CD4-positive, alpha-beta T cell (primary cell): ENCODE results near the gene NR3C1. TPM values are rescaled to one million over a fixed set of nuclear protein-coding genes. Genes with fewer than 3 reads are reported as not detected.

Experiments used
- ATAC-seq: fragments of 200-7000 bp; cut with Tn5 transposase; one replicate; pipeline ENCODE4 v1.10.0; 2022; ENCODE audit warnings: mild to moderate bottlenecking; ENCODE audit not compliant: poor library complexity
- CTCF ChIA-PET: fragments of 350-600 bp; sonication (Branson Sonifier 250); formaldehyde crosslinking; loops from one replicate; lab custom pipeline; 2021; ENCODE audit warnings: antibody characterized with exemption, inconsistent platforms; lab: Charles Lee
- POLR2A ChIA-PET: fragments of 350-600 bp; sonication (Branson Sonifier 250); formaldehyde crosslinking; loops from one replicate; lab custom pipeline; 2021; ENCODE audit warnings: antibody characterized with exemption, inconsistent platforms; lab: Charles Lee
- DNase-seq, 14 experiments: peaks; one replicate each; pipeline ENCODE4 v3.0.0-alpha.2; 2013 to 2020; ENCODE audit warnings: mixed read lengths in 2 of 14
- H3K27ac ChIP-seq, 2 donors: one replicate each; pipeline versions ENCODE4 v1.5.1 to v1.7.0; 2013; ENCODE audit warnings: low read length in 2 of 2, low read depth in 1 of 2, mild to moderate bottlenecking in 1 of 2
- H3K27me3 ChIP-seq, 2 experiments: 1 replicate in 1 of 2; 2 replicates in 1 of 2; pipeline versions ENCODE4 v1.6.1 to v1.7.0; 2013; ENCODE audit warnings: low read length in 2 of 2, control low read depth in 1 of 2, mild to moderate bottlenecking in 1 of 2, moderate library complexity in 1 of 2; ENCODE audit not compliant: insufficient read depth in 2 of 2, control insufficient read depth in 1 of 2
- H3K36me3 ChIP-seq: one replicate; pipeline ENCODE4 v1.6.1; 2013; ENCODE audit warnings: low read length, control low read depth; ENCODE audit not compliant: insufficient read depth
- H3K4me1 ChIP-seq: one replicate; pipeline ENCODE4 v1.6.1; 2013; ENCODE audit warnings: low read length, control low read depth; ENCODE audit not compliant: insufficient read depth
- H3K4me3 ChIP-seq: one replicate; pipeline ENCODE4 v1.5.1; 2013; ENCODE audit warnings: mild to moderate bottlenecking, low read length, moderate library complexity
- H3K9me3 ChIP-seq, 2 experiments: 1 replicate in 1 of 2; 2 replicates in 1 of 2; pipeline versions ENCODE4 v1.6.1 to v1.7.0; 2013; ENCODE audit warnings: low read length in 2 of 2, mild to moderate bottlenecking in 2 of 2, control low read depth in 1 of 2, moderate library complexity in 1 of 2; ENCODE audit not compliant: control insufficient read depth in 1 of 2, insufficient read depth in 1 of 2
- H3K27ac Mint-ChIP-seq: one replicate; pipeline ENCODE4 v1.8.0; 2020; ENCODE audit warnings: mixed read lengths
- H3K27me3 Mint-ChIP-seq: one replicate; pipeline ENCODE4 v1.8.0; 2021; ENCODE audit warnings: mixed read lengths
- H3K36me3 Mint-ChIP-seq: one replicate; pipeline ENCODE4 v1.8.0; 2021; ENCODE audit warnings: low read depth, mixed read lengths
- H3K4me1 Mint-ChIP-seq: one replicate; pipeline ENCODE4 v1.8.0; 2021; ENCODE audit warnings: low read depth, mixed read lengths
- H3K4me3 Mint-ChIP-seq: one replicate; pipeline ENCODE4 v1.8.0; 2020; ENCODE audit warnings: mild to moderate bottlenecking, mixed read lengths
- H3K9me3 Mint-ChIP-seq: one replicate; pipeline ENCODE4 v1.8.0; 2020; ENCODE audit warnings: mixed read lengths
- CTCF ChIP-seq: fragments of 200-600 bp; IDR thresholded peaks from one replicate; pipeline ENCODE4 v1.8.0; 2022; ENCODE audit warnings: antibody characterized with exemption, mild to moderate bottlenecking
- intact Hi-C, 2 experiments: fragments of 100-400 bp; cut with DNase I in 1 of 2; cut with micrococcal nuclease in 1 of 2; formaldehyde crosslinking; loops; one replicate each; pipeline versions ENCODE4 v1.15.1 to v1.9.0; 2023 to 2025; cut with DNase I, micrococcal nuclease
- total RNA-seq, 174 experiments: library from RNA in 2 of 174; stranded (reverse) in 2 of 174; gene quantifications; one replicate each; pipeline ENCODE4 v1.2.3 and lab custom pipeline; 2021 to 2026

NR3C1 gene
- total RNA-seq, 2 experiments from 2014 or later: 168 to 191 TPM

GRCh38 chr5:143374496-143375217 is 28.8 kb downstream of the NR3C1 start:
- Histone ChIP-seq H3K27me3 (no peaks in the 10 kb centered on the region), H3K9me3 (no peaks in the 10 kb centered on the region), H3K36me3 (peaks cover 4% of the 10 kb centered on the region), H3K4me1 (peaks cover 8% of the 10 kb centered on the region), H3K4me3 (no peak overlapping the region), H3K27ac (no peak overlapping the region)
- Mint-ChIP-seq H3K27me3 (no peaks in the 10 kb centered on the region), H3K27ac (no peak overlapping the region), H3K4me3 (no peak overlapping the region), H3K9me3 (no peaks in the 10 kb centered on the region), H3K4me1 (peaks cover 93% of the 10 kb centered on the region), H3K36me3 (peaks cover 36% of the 10 kb centered on the region)
- peak; percentile 7 for ATAC-seq
- intact Hi-C loops: loop anchor here in 1 of 2 experiments (5.0 kb wide), 1 partner anchor 37 kb away; no protein-coding TSS in a partner anchor
- no peak for DNase-seq
- POLR2A ChIA-PET: no interaction called here
- no peak for TF ChIP-seq CTCF
- CTCF ChIA-PET: no interaction called here

DNA sequence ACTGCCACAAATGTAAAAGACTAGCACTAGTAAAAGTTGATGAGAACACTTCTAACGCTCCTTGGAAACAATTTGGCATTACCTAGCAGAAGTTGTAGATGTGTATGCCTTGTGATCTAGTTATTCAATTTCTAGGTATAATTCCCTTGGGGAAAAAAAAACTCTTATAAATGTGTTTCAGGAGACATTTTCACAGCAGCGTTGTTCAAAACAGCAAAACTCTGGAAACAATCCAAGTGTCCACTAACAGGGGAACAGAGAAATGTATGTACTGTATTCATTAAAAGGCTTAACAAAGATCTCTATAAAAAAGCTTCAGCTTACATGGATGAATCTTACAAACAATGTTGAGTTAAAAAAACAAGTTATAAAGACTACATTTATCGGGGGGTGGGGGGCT is 30.4 kb downstream of the NR3C1 start:
- intact Hi-C loops: no loop called here
- no peaks in the 10 kb centered on the region for H3K27me3 ChIP-seq
- H3K27me3 Mint-ChIP-seq: no peaks in the 10 kb centered on the region
- peaks cover 51% of the 10 kb centered on the region for H3K36me3 Mint-ChIP-seq
- peaks cover 9% of the 10 kb centered on the region for H3K36me3 ChIP-seq
- CTCF ChIA-PET: no interaction called here
- no peak for DNase-seq
- H3K4me1 Mint-ChIP-seq: peaks cover 92% of the 10 kb centered on the region
- no peaks in the 10 kb centered on the region for H3K9me3 Mint-ChIP-seq
- H3K27ac ChIP-seq: no peak overlapping the region
- no peak for ATAC-seq
- POLR2A ChIA-PET: no interaction called here
- no peak overlapping the region for H3K4me3 ChIP-seq
- no peaks in the 10 kb centered on the region for H3K9me3 ChIP-seq
- TF ChIP-seq CTCF: no peak
- H3K4me1 ChIP-seq: peaks cover 6% of the 10 kb centered on the region
- no peak overlapping the region for H3K4me3 Mint-ChIP-seq
- no peak overlapping the region for H3K27ac Mint-ChIP-seq

DNA sequence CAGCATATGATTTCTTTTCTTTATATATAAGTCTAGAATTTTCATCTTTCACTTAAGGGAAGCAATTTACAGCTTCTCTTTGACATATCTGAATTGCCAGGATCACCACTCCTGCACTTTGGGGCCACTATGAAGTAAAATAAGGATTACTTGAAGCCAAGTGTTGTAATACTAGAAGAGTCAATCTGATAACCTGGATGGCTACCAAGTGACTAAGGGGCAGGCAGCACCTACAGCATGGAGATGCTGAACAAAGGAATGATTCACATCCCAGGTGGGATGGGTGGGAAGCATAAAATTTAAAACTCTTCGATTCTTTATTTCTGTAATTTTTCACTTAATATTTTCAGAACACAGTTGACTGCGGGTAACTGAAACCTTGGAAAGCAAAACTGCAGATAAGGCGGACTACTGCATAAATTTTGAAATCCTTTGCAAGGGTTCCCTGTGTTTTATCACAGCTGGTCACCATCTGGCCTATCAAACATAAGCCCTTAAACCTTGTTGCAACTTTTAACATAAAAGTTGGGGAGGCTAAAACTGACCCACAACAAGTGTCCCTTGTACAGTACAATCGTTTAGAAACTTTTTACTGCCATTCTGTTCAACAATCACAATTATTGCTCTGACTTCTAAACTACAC is 31.2 kb downstream of the NR3C1 start:
- Histone ChIP-seq H3K27me3 (no peaks in the 10 kb centered on the region), H3K27ac (no peak overlapping the region), H3K4me1 (peaks cover 4% of the 10 kb centered on the region), H3K9me3 (no peaks in the 10 kb centered on the region), H3K36me3 (peaks cover 9% of the 10 kb centered on the region), H3K4me3 (no peak overlapping the region)
- Mint-ChIP-seq H3K4me3 (no peak overlapping the region), H3K9me3 (no peaks in the 10 kb centered on the region), H3K36me3 (peaks cover 56% of the 10 kb centered on the region), H3K27me3 (no peaks in the 10 kb centered on the region), H3K27ac (peak overlapping the region; percentile 3), H3K4me1 (peaks cover 93% of the 10 kb centered on the region)
- CTCF ChIA-PET: no interaction called here
- POLR2A ChIA-PET: no interaction called here
- no peak for TF ChIP-seq CTCF
- ATAC-seq: no peak
- intact Hi-C loops: no loop called here
- no peak for DNase-seq
